AG04449 (cell line): ENCODE data around the gene NUP85.

Experiments used
- CTCF ChIA-PET: fragments of 350-600 bp; formaldehyde crosslinking; extraction: SDS; loops from one replicate; lab custom pipeline; 2021; ENCODE audit warnings: antibody characterized with exemption; lab: Yijun Ruan, JAX
- POLR2A ChIA-PET: fragments of 400-600, 350-600 bp; formaldehyde crosslinking; extraction: SDS; loops from one replicate; lab custom pipeline; 2020; ENCODE audit warnings: antibody characterized with exemption, inconsistent platforms; lab: Yijun Ruan, JAX
- DNase-seq: peaks from one replicate; pipeline ENCODE4 v3.0.0-alpha.2; 2010; ENCODE audit warnings: low read depth, low spot score
- H3K4me3 ChIP-seq: 2 replicates; pipeline ENCODE4 v1.5.1; 2011; ENCODE audit warnings: low read depth, mild to moderate bottlenecking, control low read depth, low read length
- CTCF ChIP-seq: IDR thresholded peaks from one replicate; pipeline ENCODE4 v1.5.1; 2011; ENCODE audit warnings: mild to moderate bottlenecking, moderate library complexity, low read length, control low read depth, inconsistent platforms; ENCODE audit not compliant: insufficient read depth; ENCODE audit errors: missing control alignments

Gene NUP85

GRCh38 chr17:75237100-75238014 lies 31.9 kb downstream of the NUP85 start:
- ChIA-PET POLR2A (interaction anchor here (0.6 kb wide), 1 partner anchor 157 kb away, joined by 3 read pairs; no protein-coding TSS in a partner anchor), CTCF (interaction anchor here (0.8 to 6.0 kb wide), 19 partner anchors 8 to 276 kb away, joined by 3 to 73 read pairs (median 5); partner anchors contain the start of genes MIF4GD and NUP85)
- H3K4me3 ChIP-seq: no peak overlapping the region
- DNase-seq: no peak
- TF ChIP-seq CTCF: no peak

- TF ChIP-seq CTCF: no peak
- POLR2A ChIA-PET: interaction anchor here (0.6 kb wide), 1 partner anchor 31 kb away, joined by 4 read pairs; no protein-coding TSS in a partner anchor
- no peak overlapping the region for H3K4me3 ChIP-seq
- DNase-seq: no peak
- CTCF ChIA-PET: interaction anchor here (0.8 to 6.0 kb wide), 20 partner anchors 8 to 276 kb away, joined by 3 to 73 read pairs (median 6); partner anchors contain the start of genes MIF4GD and NUP85
Measured at GRCh38 chr17:75238020-75238580, 32.6 kb downstream of the NUP85 start.

GRCh38 chr17:75238684-75239191 lies 33.3 kb downstream of the NUP85 start:
- ChIA-PET CTCF (interaction anchor here (0.7 to 6.0 kb wide), 22 partner anchors 8 to 403 kb away, joined by 3 to 73 read pairs (median 5); partner anchors contain the start of genes GGA3 and MIF4GD), POLR2A (interaction anchor here (1.4 to 1.5 kb wide), 2 partner anchors 9 to 124 kb away, joined by 3 to 5 read pairs; no protein-coding TSS in a partner anchor)
- H3K4me3 ChIP-seq: no peak overlapping the region
- DNase-seq: no peak
- peak; percentile 89 for TF ChIP-seq CTCF

- no peak for DNase-seq
- no peak overlapping the region for H3K4me3 ChIP-seq
- CTCF ChIA-PET: interaction anchor here (0.7 to 6.0 kb wide), 22 partner anchors 9 to 1458 kb away, joined by 3 to 73 read pairs (median 5); partner anchors contain the start of genes GGA3 and MIF4GD
- POLR2A ChIA-PET: interaction anchor here (0.8 to 1.5 kb wide), 3 partner anchors 10 to 125 kb away, joined by 3 to 5 read pairs (median 3); no protein-coding TSS in a partner anchor
- no peak for TF ChIP-seq CTCF
Measured at GRCh38 chr17:75239214-75239613, 33.7 kb downstream of the NUP85 start.

- no peak overlapping the region for H3K4me3 ChIP-seq
- DNase-seq: no peak
- ChIA-PET CTCF (interaction anchor here (0.7 to 6.0 kb wide), 26 partner anchors 9 to 1457 kb away, joined by 3 to 73 read pairs (median 4); partner anchors contain the start of genes GGA3 and MIF4GD), POLR2A (interaction anchor here (0.8 to 1.5 kb wide), 3 partner anchors 10 to 125 kb away, joined by 3 to 5 read pairs (median 3); no protein-coding TSS in a partner anchor)
- no peak for TF ChIP-seq CTCF
Measured at GRCh38 chr17:75239778-75240393, 34.4 kb downstream of the NUP85 start.
